ENCODE measurements around the gene MAP4K4. TPM values are rescaled to one million over a fixed set of nuclear protein-coding genes. Genes with fewer than 3 reads are reported as not detected.

The MAP4K4 gene
- total RNA-seq, 1 experiment from 2014 or later, result 162 TPM

- peaks cover 15% of the 10 kb centered on the region for H3K4me1 Mint-ChIP-seq (ENCODE audit: insufficient read depth, unreplicated experiment)
- H3K36me3 Mint-ChIP-seq (ENCODE audit: insufficient read depth, unreplicated experiment), result peaks cover 67% of the 10 kb centered on the region
- DNase-seq (ENCODE audit: unreplicated experiment), result no peak
- ChIA-PET POLR2A (interaction anchor here (0.9 to 1.1 kb wide), 3 partner anchors 8 to 18 kb away, joined by 3 read pairs; no protein-coding TSS in a partner anchor), CTCF (interaction anchor here (0.9 to 1.3 kb wide), 2 partner anchors 82 to 433 kb away, joined by 3 to 4 read pairs; no protein-coding TSS in a partner anchor)
- TF ChIP-seq CTCF (IDR thresholded peaks at IDR 0.05; ENCODE audit: unreplicated experiment), result no peak
- H3K27ac Mint-ChIP-seq (ENCODE audit: low read depth, unreplicated experiment), result peak overlapping the region; percentile 69
- H3K4me3 Mint-ChIP-seq (ENCODE audit: unreplicated experiment), result no peak overlapping the region
- no peaks in the 10 kb centered on the region for H3K9me3 Mint-ChIP-seq (ENCODE audit: unreplicated experiment)
- intact Hi-C loops (cut with micrococcal nuclease), result no loop called here
- H3K27me3 Mint-ChIP-seq (ENCODE audit: insufficient read depth, unreplicated experiment), result no peaks in the 10 kb centered on the region
- no TSS peak for BruUV-seq (replicated peaks)
Measured at GRCh38 chr2:101848769-101849410, 151.4 kb downstream of the MAP4K4 start.

GRCh38 chr2:101850450-101850849 lies 152.9 kb downstream of the MAP4K4 start:
- ChIA-PET CTCF (interaction anchor here (0.9 to 2.1 kb wide), 2 partner anchors 332 to 431 kb away, joined by 3 to 6 read pairs; no protein-coding TSS in a partner anchor), POLR2A (interaction anchor here (1.2 to 1.8 kb wide), 5 partner anchors 7 to 152 kb away, joined by 3 to 6 read pairs (median 3); no protein-coding TSS in a partner anchor)
- TF ChIP-seq CTCF (IDR thresholded peaks at IDR 0.05; ENCODE audit: unreplicated experiment), result no peak
- BruUV-seq (replicated peaks), result no TSS peak
- Mint-ChIP-seq H3K27ac (ENCODE audit: low read depth, unreplicated experiment) (no peak overlapping the region), H3K4me1 (ENCODE audit: insufficient read depth, unreplicated experiment) (peaks cover 13% of the 10 kb centered on the region), H3K9me3 (ENCODE audit: unreplicated experiment) (no peaks in the 10 kb centered on the region), H3K36me3 (ENCODE audit: insufficient read depth, unreplicated experiment) (peaks cover 65% of the 10 kb centered on the region), H3K27me3 (ENCODE audit: insufficient read depth, unreplicated experiment) (no peaks in the 10 kb centered on the region), H3K4me3 (ENCODE audit: unreplicated experiment) (no peak overlapping the region)
- intact Hi-C loops (cut with micrococcal nuclease), result no loop called here
- DNase-seq (ENCODE audit: unreplicated experiment), result no peak

- ChIA-PET POLR2A (interaction anchor here (0.5 to 1.8 kb wide), 7 partner anchors 8 to 1115 kb away, joined by 3 to 6 read pairs (median 3); no protein-coding TSS in a partner anchor), CTCF (interaction anchor here (0.6 to 2.1 kb wide), 4 partner anchors 110 to 951 kb away, joined by 3 to 6 read pairs (median 4); no protein-coding TSS in a partner anchor)
- no peak overlapping the region for H3K4me3 Mint-ChIP-seq (ENCODE audit: unreplicated experiment)
- no TSS peak for BruUV-seq (replicated peaks)
- no peak for DNase-seq (ENCODE audit: unreplicated experiment)
- intact Hi-C loops (cut with micrococcal nuclease), result no loop called here
- H3K36me3 Mint-ChIP-seq (ENCODE audit: insufficient read depth, unreplicated experiment), result peaks cover 70% of the 10 kb centered on the region
- H3K4me1 Mint-ChIP-seq (ENCODE audit: insufficient read depth, unreplicated experiment), result peaks cover 13% of the 10 kb centered on the region
- no peaks in the 10 kb centered on the region for H3K27me3 Mint-ChIP-seq (ENCODE audit: insufficient read depth, unreplicated experiment)
- no peak overlapping the region for H3K27ac Mint-ChIP-seq (ENCODE audit: low read depth, unreplicated experiment)
- TF ChIP-seq CTCF (IDR thresholded peaks at IDR 0.05; ENCODE audit: unreplicated experiment), result no peak
- no peaks in the 10 kb centered on the region for H3K9me3 Mint-ChIP-seq (ENCODE audit: unreplicated experiment)
Measured at GRCh38 chr2:101850991-101851390, 153.5 kb downstream of the MAP4K4 start.

- TF ChIP-seq CTCF (IDR thresholded peaks at IDR 0.05; ENCODE audit: unreplicated experiment), result no peak
- no peaks in the 10 kb centered on the region for H3K9me3 Mint-ChIP-seq (ENCODE audit: unreplicated experiment)
- no peaks in the 10 kb centered on the region for H3K27me3 Mint-ChIP-seq (ENCODE audit: insufficient read depth, unreplicated experiment)
- ChIA-PET POLR2A (no interaction called here), CTCF (no interaction called here)
- no peak for DNase-seq (ENCODE audit: unreplicated experiment)
- intact Hi-C loops (cut with micrococcal nuclease), result no loop called here
- peaks cover 72% of the 10 kb centered on the region for H3K36me3 Mint-ChIP-seq (ENCODE audit: insufficient read depth, unreplicated experiment)
- no TSS peak for BruUV-seq (replicated peaks)
- no peak overlapping the region for H3K27ac Mint-ChIP-seq (ENCODE audit: low read depth, unreplicated experiment)
- H3K4me3 Mint-ChIP-seq (ENCODE audit: unreplicated experiment), result no peak overlapping the region
- peaks cover 15% of the 10 kb centered on the region for H3K4me1 Mint-ChIP-seq (ENCODE audit: insufficient read depth, unreplicated experiment)
Measured at GRCh38 chr2:101852824-101853223, 155.3 kb downstream of the MAP4K4 start.

Data from MCF 10A (cell line).